DMS53 (cell line): ENCODE measurements around the gene CDH26.

Source experiments
- DNase-seq: peaks from one replicate; lab custom pipeline; 2025; lab: John Stamatoyannopoulos, UW

The CDH26 gene

DNA sequence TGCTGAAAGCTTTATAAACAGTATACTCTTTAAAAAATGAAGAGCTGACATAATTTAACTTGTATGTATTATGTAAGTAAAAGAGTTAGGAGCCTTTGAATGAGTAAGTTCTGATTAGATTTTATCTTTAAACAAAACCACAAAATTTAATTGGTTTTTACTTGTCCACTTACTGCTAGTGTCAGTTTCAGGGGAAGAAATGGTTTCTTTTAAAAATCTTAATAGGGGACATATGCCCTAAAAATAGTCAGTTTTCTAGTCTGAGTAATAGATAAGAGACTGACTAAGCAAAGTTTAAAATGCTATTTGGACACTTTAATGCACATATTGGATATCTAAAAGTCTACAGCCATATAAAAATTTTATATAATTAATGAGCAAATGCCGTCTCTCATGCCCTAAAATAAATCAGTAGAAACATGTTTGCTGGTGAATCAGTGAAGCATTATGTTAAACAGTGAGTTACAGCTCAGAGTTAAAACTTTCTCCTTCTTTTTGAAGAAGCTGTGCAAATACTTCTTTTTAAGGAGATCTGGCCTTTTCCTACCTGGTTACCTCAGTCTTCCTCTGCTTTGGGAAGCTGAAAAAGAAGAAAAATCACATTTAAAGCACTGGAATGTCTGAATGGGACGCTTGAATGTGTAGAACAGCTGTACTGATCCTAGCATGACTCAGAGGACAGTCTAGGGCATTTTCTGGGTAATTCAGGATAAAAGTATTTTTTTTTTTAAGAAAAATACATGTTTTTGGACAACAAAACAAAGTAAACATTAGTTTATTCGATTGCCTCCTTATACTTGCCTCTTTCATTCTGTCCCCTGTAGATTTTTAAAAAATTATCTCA is 55.3 kb downstream of the CDH26 start:
- no peak for DNase-seq

DNA sequence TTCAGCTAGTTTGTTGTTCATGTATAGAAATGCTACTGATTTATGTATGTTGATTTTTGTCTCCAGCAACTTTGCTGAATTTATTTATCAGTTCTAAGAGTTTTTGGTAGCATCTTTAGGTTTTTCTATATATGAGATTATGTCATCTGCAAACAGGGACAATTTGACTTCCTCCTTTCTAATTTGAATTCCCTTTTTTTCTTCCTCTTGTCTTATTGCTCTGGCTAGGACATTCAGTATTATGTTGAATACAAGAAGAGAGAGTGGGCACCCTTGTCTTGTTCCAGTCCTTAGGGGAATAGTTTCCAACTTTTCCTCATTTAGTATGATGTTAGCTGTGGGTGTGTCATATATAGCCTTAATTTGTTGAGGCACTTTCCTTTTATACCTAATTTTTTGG is 58.2 kb downstream of the CDH26 start:
- no peak for DNase-seq

GRCh38 chr20:60020251-60020650 is 62.0 kb downstream of the CDH26 start:
- no peak for DNase-seq

- no peak for DNase-seq
Measured at GRCh38 chr20:60021104-60021503, 62.9 kb downstream of the CDH26 start.

DNA sequence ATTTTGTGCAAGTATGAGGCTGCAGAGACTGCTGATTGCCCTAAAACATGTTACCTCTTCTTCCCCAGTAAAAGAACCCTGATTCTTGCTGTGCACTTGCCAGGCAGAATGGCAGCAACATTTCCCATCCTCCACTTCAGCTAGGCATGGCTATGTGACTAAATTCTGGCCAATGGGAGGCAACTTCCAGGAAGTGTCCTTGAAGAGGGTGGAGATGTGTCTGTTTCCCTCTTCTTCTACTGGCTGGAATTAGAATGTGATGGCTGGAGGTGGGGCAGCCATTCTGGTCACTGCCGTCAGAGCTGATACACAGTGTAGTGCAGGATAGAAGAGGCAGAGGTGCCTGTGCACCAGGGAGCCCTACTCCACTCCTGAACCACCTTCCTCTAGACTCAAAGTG is 64.6 kb downstream of the CDH26 start:
- DNase-seq, result no peak

- no peak for DNase-seq
Measured at GRCh38 chr20:60024245-60024644, 66.0 kb downstream of the CDH26 start.

GRCh38 chr20:60024801-60025200 is 66.6 kb downstream of the CDH26 start:
- no peak for DNase-seq

- no peak for DNase-seq
Measured at GRCh38 chr20:60026010-60026409, 67.8 kb downstream of the CDH26 start.

- no peak for DNase-seq
Measured at GRCh38 chr20:60030471-60030870, 72.2 kb downstream of the CDH26 start.

GRCh38 chr20:60031107-60031506 is 72.9 kb downstream of the CDH26 start:
- DNase-seq, result no peak

DNA sequence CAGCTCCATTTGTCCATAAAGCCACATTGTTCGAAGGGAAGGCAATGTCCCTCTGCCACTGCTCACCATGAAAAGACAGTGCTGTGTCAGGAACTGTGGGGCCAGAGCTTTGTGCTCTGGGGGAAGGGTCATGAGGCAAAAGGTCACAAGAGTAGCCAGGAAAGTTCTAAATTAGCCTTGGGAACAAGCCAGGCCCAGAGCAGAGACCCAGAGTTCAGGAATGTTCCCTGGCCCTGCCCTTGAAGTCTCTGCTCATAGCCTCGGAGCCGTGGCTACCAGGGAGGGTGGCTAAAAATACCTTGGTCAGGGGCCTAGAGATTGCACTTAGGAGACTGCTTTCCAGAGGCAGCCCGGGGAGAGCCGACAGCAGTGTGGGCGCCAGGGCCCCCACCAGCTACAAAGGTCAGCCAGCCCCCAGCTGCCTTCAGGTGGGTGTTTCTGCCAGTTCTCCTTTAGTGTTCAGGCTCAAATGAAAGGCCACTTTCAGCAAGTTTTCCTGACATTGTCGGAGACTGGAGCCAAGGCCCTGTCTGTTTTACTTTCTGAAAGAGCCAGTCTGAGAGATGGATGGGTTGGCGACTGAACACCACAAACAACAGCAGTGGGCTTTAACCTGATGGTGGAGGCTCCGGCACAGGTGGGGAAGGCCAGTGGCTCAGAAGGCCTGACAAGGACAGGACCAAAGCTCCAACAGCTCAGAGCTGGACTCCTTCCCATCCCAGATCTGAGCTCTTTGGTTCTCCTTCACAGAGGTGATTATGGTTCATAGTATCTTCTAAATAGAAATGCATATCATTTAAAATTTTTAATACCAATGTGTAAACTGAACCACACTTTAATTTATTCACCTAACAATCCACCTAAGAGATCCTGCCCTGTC is 76.2 kb downstream of the CDH26 start:
- no peak for DNase-seq

GRCh38 chr20:60035486-60035885 is 77.3 kb downstream of the CDH26 start:
- DNase-seq, result no peak

- DNase-seq, result no peak
Measured at GRCh38 chr20:60036346-60036745, 78.1 kb downstream of the CDH26 start.

- DNase-seq, result peak; percentile 28
Measured at GRCh38 chr20:60036746-60037499, 78.7 kb downstream of the CDH26 start.

- peak; percentile 14 for DNase-seq
Measured at GRCh38 chr20:60038400-60039008, 80.3 kb downstream of the CDH26 start.

DNA sequence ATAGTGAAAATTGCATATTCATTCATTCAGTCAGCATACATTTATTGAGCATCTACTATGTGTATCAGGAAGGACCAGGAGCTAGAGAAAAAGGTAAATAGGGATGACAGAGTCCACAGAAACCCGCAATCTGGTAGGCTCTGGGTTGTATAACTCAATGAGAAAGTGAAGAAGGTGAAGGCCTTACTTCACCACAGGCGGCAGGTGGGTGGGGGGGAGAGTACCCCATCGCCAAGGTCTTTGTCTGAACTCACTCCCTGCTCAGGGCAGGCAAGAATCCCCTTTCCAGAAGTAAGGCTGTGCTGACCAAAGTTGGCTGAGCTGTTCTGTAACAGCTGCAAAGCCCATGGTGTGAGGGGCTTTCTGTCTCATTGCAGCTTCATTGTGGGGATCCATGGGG is 81.3 kb downstream of the CDH26 start:
- no peak for DNase-seq

DNA sequence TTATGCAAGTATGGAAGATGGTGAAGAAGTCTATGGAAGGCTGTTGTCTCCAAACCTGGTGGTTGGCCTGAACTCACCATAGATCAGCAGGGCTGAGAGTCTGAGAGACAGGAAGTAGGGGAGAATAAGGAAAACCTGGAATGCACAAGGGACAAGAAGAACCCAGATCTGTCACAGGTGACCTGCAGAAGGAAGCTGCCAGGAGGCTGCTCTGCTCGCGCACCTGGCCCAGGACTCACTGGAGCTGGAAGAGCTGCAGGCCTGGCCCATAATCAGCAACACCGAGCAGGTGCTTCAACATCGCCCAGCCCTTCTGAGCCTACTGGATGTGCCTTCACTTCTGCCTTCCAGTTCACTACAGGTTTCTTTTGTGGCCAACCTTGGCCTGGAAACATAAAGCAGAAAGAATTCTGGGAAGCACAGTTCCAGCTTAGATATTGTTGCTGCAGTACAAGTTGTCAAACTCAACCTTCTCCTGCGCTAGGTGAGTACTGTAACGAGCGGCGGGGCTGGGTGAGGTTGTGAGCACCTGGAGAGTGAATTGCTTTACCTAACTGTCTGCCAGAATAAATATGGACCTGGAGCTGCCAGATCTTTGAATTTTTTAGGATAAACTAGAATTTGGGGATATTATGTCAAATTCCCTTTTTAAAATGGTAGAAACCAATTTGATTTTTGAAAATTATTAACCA is 82.4 kb downstream of the CDH26 start:
- peak; percentile 72 for DNase-seq

GRCh38 chr20:60041436-60042165 is 83.4 kb downstream of the CDH26 start:
- peak; percentile 43 for DNase-seq

DNA sequence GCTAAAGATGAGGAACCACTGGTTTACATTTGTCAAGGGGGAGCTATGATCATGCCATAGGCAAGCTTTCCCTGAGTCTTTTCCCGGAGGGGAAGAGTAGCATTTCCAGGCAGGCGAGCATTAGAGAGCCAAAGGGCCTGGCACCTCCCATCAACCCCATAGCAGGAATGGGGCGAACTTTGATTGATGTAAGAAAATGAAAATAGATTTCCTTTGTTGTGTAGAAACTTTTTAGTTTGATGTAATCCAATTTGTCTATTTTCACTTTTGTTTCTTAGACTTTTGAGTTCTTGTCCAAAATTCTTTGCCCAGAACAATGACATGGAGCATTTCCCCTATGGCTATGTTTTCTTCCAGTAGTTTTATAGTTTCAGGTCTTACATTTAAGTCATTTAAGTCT is 85.2 kb downstream of the CDH26 start:
- no peak for DNase-seq

DNA sequence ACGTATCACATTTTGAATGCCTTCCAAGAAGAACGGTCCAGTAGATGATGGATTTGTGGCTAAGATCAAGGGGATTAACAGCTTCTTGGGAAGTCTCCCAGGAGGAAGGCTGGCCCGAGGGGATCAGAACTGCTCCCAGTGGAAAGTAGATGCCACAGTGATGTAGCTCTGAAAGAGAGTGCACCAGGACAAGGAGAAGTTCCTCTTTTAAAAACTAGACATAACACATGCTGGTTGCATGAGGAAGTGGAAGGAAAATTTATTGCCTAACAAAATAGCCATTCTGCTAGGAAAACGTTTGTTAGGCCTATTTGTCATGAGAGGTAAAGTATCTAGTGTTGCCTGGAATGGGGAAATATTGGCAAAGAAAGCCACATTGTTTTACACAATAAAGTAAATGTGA is 87.8 kb downstream of the CDH26 start:
- no peak for DNase-seq

GRCh38 chr20:60046436-60046835 is 88.2 kb downstream of the CDH26 start:
- no peak for DNase-seq
